B cell (primary cell): ENCODE data around the gene ANO2. TPM values are rescaled to one million over a fixed set of nuclear protein-coding genes. Genes with fewer than 3 reads are reported as not detected.

ENCODE experiments used
- ATAC-seq: fragments of 200-7000 bp; cut with Tn5 transposase; one replicate; pipeline ENCODE4 v1.10.0; 2021; ENCODE audit warnings: low read depth, mild to moderate bottlenecking, moderate number of reproducible peaks, moderate library complexity
- CTCF ChIA-PET: fragments of 350-600 bp; sonication (Branson Sonifier 250); formaldehyde crosslinking; loops from one replicate; lab custom pipeline; 2021; ENCODE audit warnings: antibody characterized with exemption, inconsistent platforms; lab: Charles Lee
- POLR2A ChIA-PET: fragments of 350-600 bp; sonication (Branson Sonifier 250); formaldehyde crosslinking; loops from one replicate; lab custom pipeline; 2021; ENCODE audit warnings: antibody characterized with exemption; lab: Charles Lee
- DNase-seq: peaks from one replicate; pipeline ENCODE4 v3.0.0; 2013
- H2AFZ ChIP-seq: 2 replicates; pipeline ENCODE4 v1.6.1; 2012; ENCODE audit warnings: mild to moderate bottlenecking, low read depth, low read length; ENCODE audit not compliant: insufficient read depth, poor library complexity, severe bottlenecking
- H3K27ac ChIP-seq, 2 donors: 1 replicate in 1 of 2; 2 replicates in 1 of 2; pipeline ENCODE4 v1.5.1; 2012 to 2013; ENCODE audit warnings: low read length in 2 of 2, mild to moderate bottlenecking in 2 of 2, moderate library complexity in 1 of 2
- H3K27me3 ChIP-seq, 4 experiments: fragments of 200-600 bp in 1 of 4; sonication (generic) in 1 of 4; replicated peaks in 1 of 4; 1 replicate in 2 of 4; 2 replicates in 2 of 4; pipeline versions ENCODE4 v1.6.1 to v1.7.0; 2013 to 2016; ENCODE audit warnings: low read length in 3 of 4, mild to moderate bottlenecking in 2 of 4, mixed read lengths in 1 of 4, moderate library complexity in 1 of 4; ENCODE audit not compliant: insufficient read depth in 4 of 4, control insufficient read depth in 3 of 4; ENCODE audit errors: control extremely low read depth in 1 of 4
- H3K36me3 ChIP-seq, 2 experiments: replicated peaks in 1 of 2; 1 replicate in 1 of 2; 2 replicates in 1 of 2; pipeline versions ENCODE4 v1.6.1 to v1.7.1; 2013; ENCODE audit warnings: low read length in 1 of 2; ENCODE audit not compliant: insufficient read depth in 2 of 2, control insufficient read depth in 1 of 2; ENCODE audit errors: control extremely low read depth in 1 of 2, extremely low read depth in 1 of 2
- H3K4me1 ChIP-seq, 2 donors: fragments of 200-600 bp in 1 of 2; sonication (generic) in 1 of 2; 1 replicate in 1 of 2; 2 replicates in 1 of 2; pipeline versions ENCODE4 v1.5.1 to v1.6.1; 2013 to 2017; ENCODE audit warnings: low read length in 2 of 2; ENCODE audit not compliant: control insufficient read depth in 2 of 2, insufficient read depth in 2 of 2
- H3K4me2 ChIP-seq: replicated peaks from 2 replicates; pipeline ENCODE3; 2012; ENCODE audit warnings: mild to moderate bottlenecking, low read depth, low read length; ENCODE audit not compliant: poor library complexity, severe bottlenecking
- H3K4me3 ChIP-seq, 5 experiments: fragments of 200-600 bp in 1 of 5; sonication (generic) in 1 of 5; 1 replicate in 3 of 5; 2 replicates in 2 of 5; pipeline versions ENCODE4 v1.5.1 to v1.7.0; 2011 to 2016; ENCODE audit warnings: low read length in 4 of 5, mild to moderate bottlenecking in 4 of 5, low read depth in 2 of 5, control low read depth in 1 of 5, moderate library complexity in 1 of 5; ENCODE audit not compliant: insufficient read depth in 1 of 5; ENCODE audit errors: control extremely low read depth in 1 of 5, extremely low read depth in 1 of 5
- H3K79me2 ChIP-seq: fragments of 200-600 bp; sonication (generic); one replicate; pipeline ENCODE4 v1.6.0; 2016; ENCODE audit warnings: low read length; ENCODE audit not compliant: control insufficient read depth, insufficient read depth
- H3K9ac ChIP-seq: fragments of 200-600 bp; sonication (generic); 2 replicates; pipeline ENCODE4 v1.6.1; 2017; ENCODE audit warnings: mild to moderate bottlenecking, low read length, moderate library complexity
- H3K9me3 ChIP-seq, 3 donors: one replicate each; pipeline versions ENCODE4 v1.6.1 to v1.7.1; 2013; ENCODE audit warnings: low read length in 2 of 3; ENCODE audit not compliant: control insufficient read depth in 2 of 3, insufficient read depth in 1 of 3; ENCODE audit errors: control extremely low read depth in 1 of 3
- H4K20me1 ChIP-seq: 2 replicates; pipeline ENCODE4 v1.6.0; 2012; ENCODE audit warnings: mild to moderate bottlenecking, low read length; ENCODE audit not compliant: insufficient read depth, control insufficient read depth, poor library complexity, severe bottlenecking
- H3K27ac Mint-ChIP-seq: one replicate; pipeline ENCODE4 v1.8.0; 2021; ENCODE audit warnings: mixed read lengths
- H3K27me3 Mint-ChIP-seq: one replicate; pipeline ENCODE4 v1.8.0; 2021; ENCODE audit warnings: mixed read lengths
- H3K4me1 Mint-ChIP-seq: one replicate; pipeline ENCODE4 v1.8.0; 2021; ENCODE audit warnings: mixed read lengths
- H3K4me3 Mint-ChIP-seq: one replicate; pipeline ENCODE4 v1.8.0; 2021; ENCODE audit warnings: mixed read lengths
- H3K9me3 Mint-ChIP-seq: one replicate; pipeline ENCODE4 v1.8.0; 2022; ENCODE audit warnings: mixed read lengths; ENCODE audit not compliant: insufficient read depth
- EZH2 ChIP-seq: IDR thresholded peaks from 2 replicates; pipeline ENCODE4 v1.6.1; 2012; ENCODE audit warnings: borderline replicate concordance, low read depth, mild to moderate bottlenecking, moderate library complexity, low read length; ENCODE audit not compliant: insufficient read depth, poor library complexity, severe bottlenecking
- whole genome bisulfite sequencing: methylation state at CpG from one replicate; pipeline ENCODE4 v1.1.5; 2013; ENCODE audit warnings: missing lambda C conversion rate; ENCODE audit not compliant: insufficient coverage; 5-methylcytosine and 5-hydroxymethylcytosine counted together
- intact Hi-C: fragments of 100-400 bp; cut with micrococcal nuclease; formaldehyde crosslinking; loops from one replicate; pipeline ENCODE4 v1.10.0; 2022
- polyA plus RNA-seq: library from polyadenylated mRNA; depleted of rRNA; stranded (reverse); fragments of >200 nt; gene quantifications from 2 replicates; pipeline ENCODE4 v1.2.3, GENCODE V29; 2012
- total RNA-seq, 2 donors: library from RNA; stranded (reverse); fragments of 120-200 nt in 1 of 2; gene quantifications; 1 replicate in 1 of 2; 2 replicates in 1 of 2; pipeline versions ENCODE4 v1.2.3 to v1.2.4, GENCODE V29; 2013 to 2022
- TF ChIP-seq, protein P1 (sequence below): fragments of 200-600 bp; IDR thresholded peaks from one replicate; pipeline ENCODE4 v1.8.0; 2022; ENCODE audit warnings: antibody characterized with exemption, mild to moderate bottlenecking

The ANO2 gene
- total and polyA plus RNA-seq, 2 donors (not counting 1 experiment from before 2014, with no cell fraction given), result not detected

DNA sequence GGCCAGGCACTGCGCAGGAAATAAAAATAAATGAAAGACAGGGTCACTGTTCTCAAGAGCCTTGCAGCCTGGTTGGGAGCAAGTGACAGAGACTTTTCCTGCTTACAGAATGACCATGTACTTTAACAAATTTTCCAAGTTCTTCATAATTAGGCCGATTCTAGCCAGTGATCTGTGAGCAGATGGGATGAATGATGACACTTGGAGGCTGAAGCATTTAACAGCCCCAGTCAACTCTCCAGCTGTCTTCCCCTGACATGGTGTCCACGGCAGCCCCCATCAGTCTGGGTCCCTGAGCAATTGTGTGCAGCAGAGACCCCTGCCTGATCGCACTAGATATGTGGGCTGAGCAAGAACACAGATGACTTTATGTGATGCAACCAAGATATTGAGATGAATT is 314.3 kb downstream of the ANO2 start:
- POLR2A ChIA-PET, result no interaction called here
- CTCF ChIA-PET, result no interaction called here
- DNase-seq, result no peak

GRCh38 chr12:5628501-5628900 is 316.6 kb downstream of the ANO2 start:
- intact Hi-C loops, result no loop called here
- TF ChIP-seq EZH2, result no peak
- TF ChIP-seq, protein P1, sequence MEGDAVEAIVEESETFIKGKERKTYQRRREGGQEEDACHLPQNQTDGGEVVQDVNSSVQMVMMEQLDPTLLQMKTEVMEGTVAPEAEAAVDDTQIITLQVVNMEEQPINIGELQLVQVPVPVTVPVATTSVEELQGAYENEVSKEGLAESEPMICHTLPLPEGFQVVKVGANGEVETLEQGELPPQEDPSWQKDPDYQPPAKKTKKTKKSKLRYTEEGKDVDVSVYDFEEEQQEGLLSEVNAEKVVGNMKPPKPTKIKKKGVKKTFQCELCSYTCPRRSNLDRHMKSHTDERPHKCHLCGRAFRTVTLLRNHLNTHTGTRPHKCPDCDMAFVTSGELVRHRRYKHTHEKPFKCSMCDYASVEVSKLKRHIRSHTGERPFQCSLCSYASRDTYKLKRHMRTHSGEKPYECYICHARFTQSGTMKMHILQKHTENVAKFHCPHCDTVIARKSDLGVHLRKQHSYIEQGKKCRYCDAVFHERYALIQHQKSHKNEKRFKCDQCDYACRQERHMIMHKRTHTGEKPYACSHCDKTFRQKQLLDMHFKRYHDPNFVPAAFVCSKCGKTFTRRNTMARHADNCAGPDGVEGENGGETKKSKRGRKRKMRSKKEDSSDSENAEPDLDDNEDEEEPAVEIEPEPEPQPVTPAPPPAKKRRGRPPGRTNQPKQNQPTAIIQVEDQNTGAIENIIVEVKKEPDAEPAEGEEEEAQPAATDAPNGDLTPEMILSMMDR, result no peak
- H3K27me3 ChIP-seq, result no peaks in the 10 kb centered on the region

More for the DNA sequence above, 314.3 kb downstream of the ANO2 start:
- no peaks in the 10 kb centered on the region for H3K4me1 ChIP-seq
- no peak overlapping the region for H2AFZ ChIP-seq
- Mint-ChIP-seq H3K4me3 (no peak overlapping the region), H3K4me1 (no peaks in the 10 kb centered on the region), H3K27me3 (peaks cover 8% of the 10 kb centered on the region), H3K9me3 (no peaks in the 10 kb centered on the region), H3K27ac (no peak overlapping the region)
- no peaks in the 10 kb centered on the region for H3K79me2 ChIP-seq
- no peaks in the 10 kb centered on the region for H4K20me1 ChIP-seq
- no peak overlapping the region for H3K4me2 ChIP-seq
- intact Hi-C loops, result no loop called here
- H3K27me3 ChIP-seq, result no peaks in the 10 kb centered on the region
- no peak overlapping the region for H3K9ac ChIP-seq
- no peak overlapping the region for H3K4me3 ChIP-seq
- H3K9me3 ChIP-seq, result no peaks in the 10 kb centered on the region
- H3K36me3 ChIP-seq, result no peaks in the 10 kb centered on the region
- ATAC-seq, result no peak
- H3K27ac ChIP-seq, result no peak overlapping the region
- 100% methylated on average over 1 of the region's 4 CpGs for WGBS
- TF ChIP-seq, protein P1, result no peak
- no peak for TF ChIP-seq EZH2

More at GRCh38 chr12:5628501-5628900, 316.6 kb downstream of the ANO2 start:
- no peak for ATAC-seq
- Mint-ChIP-seq H3K4me1 (no peaks in the 10 kb centered on the region), H3K4me3 (no peak overlapping the region), H3K27me3 (peaks cover 5% of the 10 kb centered on the region), H3K9me3 (no peaks in the 10 kb centered on the region), H3K27ac (no peak overlapping the region)
- ChIA-PET CTCF (no interaction called here), POLR2A (no interaction called here)
- WGBS, result 100% methylated on average over 4 of the region's 8 CpGs
- Histone ChIP-seq H3K9ac (no peak overlapping the region), H2AFZ (no peak overlapping the region), H3K4me3 (no peak overlapping the region), H3K27ac (no peak overlapping the region), H3K4me1 (no peaks in the 10 kb centered on the region), H3K79me2 (no peaks in the 10 kb centered on the region), H3K4me2 (no peak overlapping the region), H4K20me1 (no peaks in the 10 kb centered on the region), H3K36me3 (no peaks in the 10 kb centered on the region), H3K9me3 (peaks cover 0 to 5% (median 0%) of the 10 kb centered on the region in 3 donors)
- DNase-seq, result no peak
